ENCODE measurements around the gene KLF14.

DNA sequence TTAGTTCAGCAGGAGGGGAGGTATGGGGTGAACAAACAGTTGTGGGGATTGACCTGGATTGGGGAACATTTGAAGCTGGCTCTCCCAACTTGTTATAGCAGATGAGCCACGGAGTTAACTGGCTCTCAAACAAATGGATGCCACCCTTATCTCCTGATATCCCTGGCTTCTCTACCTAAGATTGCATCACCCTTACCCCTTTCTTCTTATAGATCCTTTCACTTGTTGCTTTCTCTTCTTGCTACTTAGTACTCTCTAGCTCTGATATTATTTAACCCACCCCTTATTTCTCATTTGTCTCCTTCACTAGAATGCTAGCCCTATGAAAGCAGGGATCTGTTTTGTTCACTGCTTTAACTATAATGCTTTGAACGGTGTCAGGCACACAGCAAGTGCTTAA, 22.3 kb upstream of the KLF14 start:
- TF ChIP-seq, protein P1, sequence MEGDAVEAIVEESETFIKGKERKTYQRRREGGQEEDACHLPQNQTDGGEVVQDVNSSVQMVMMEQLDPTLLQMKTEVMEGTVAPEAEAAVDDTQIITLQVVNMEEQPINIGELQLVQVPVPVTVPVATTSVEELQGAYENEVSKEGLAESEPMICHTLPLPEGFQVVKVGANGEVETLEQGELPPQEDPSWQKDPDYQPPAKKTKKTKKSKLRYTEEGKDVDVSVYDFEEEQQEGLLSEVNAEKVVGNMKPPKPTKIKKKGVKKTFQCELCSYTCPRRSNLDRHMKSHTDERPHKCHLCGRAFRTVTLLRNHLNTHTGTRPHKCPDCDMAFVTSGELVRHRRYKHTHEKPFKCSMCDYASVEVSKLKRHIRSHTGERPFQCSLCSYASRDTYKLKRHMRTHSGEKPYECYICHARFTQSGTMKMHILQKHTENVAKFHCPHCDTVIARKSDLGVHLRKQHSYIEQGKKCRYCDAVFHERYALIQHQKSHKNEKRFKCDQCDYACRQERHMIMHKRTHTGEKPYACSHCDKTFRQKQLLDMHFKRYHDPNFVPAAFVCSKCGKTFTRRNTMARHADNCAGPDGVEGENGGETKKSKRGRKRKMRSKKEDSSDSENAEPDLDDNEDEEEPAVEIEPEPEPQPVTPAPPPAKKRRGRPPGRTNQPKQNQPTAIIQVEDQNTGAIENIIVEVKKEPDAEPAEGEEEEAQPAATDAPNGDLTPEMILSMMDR (IDR thresholded peaks at IDR 0.05), result no peak
- TF ChIP-seq EZH2 (IDR thresholded peaks at IDR 0.05) (no peak), EZH2phosphoT487 (IDR thresholded peaks at IDR 0.05) (no peak)

All from neural progenitor cell (in vitro differentiated cells).